Left kidney (tissue), 1 donor: Measurements from ENCODE around the gene TBX10. TPM values are rescaled to one million over a fixed set of nuclear protein-coding genes. Genes with fewer than 3 reads are reported as not detected.

ENCODE experiments used
- polyA plus RNA-seq: library from polyadenylated mRNA; unstranded; fragments of 120-200 nt; gene quantifications from one replicate; pipeline ENCODE4 v1.2.1, GENCODE V29; 2013; ENCODE audit not compliant: insufficient read length

Gene TBX10
- polyA plus RNA-seq, 1 donor = not detected

Other genes starting within 250 kb of the TBX10 start
- gene RAD9A, start 247.8 kb downstream of the TBX10 start, polyA plus RNA-seq = 29.6 TPM
- gene PPP1CA, start 237.9 kb downstream of the TBX10 start, polyA plus RNA-seq = 154 TPM
- gene TBC1D10C, start 235.7 kb downstream of the TBX10 start, polyA plus RNA-seq = 8.2 TPM
- gene CARNS1, start 224.1 kb downstream of the TBX10 start, polyA plus RNA-seq = 4.4 TPM
- gene RPS6KB2, start 211.3 kb downstream of the TBX10 start, polyA plus RNA-seq = 40.4 TPM
- 2.6 TPM for gene PTPRCAP, start 202.1 kb downstream of the TBX10 start, polyA plus RNA-seq
- gene CORO1B, start 196.3 kb downstream of the TBX10 start, polyA plus RNA-seq = 55.3 TPM
- gene GPR152, start 187.0 kb downstream of the TBX10 start, polyA plus RNA-seq = not detected
- gene CABP4, start 184.4 kb downstream of the TBX10 start, polyA plus RNA-seq = 1.0 TPM
- gene TMEM134, start 170.5 kb downstream of the TBX10 start, polyA plus RNA-seq = 39.4 TPM
- 51.8 TPM for gene AIP, start 156.7 kb downstream of the TBX10 start, polyA plus RNA-seq
- 28.6 TPM for gene PITPNM1, start 134.4 kb downstream of the TBX10 start, polyA plus RNA-seq
- gene CDK2AP2, start 131.6 kb downstream of the TBX10 start, polyA plus RNA-seq = 32.8 TPM
- gene CABP2, start 116.3 kb downstream of the TBX10 start, polyA plus RNA-seq = 0.35 TPM
- gene GSTP1, start 56.0 kb downstream of the TBX10 start, polyA plus RNA-seq = 672 TPM
- 209 TPM for gene NDUFV1, start 32.8 kb downstream of the TBX10 start, polyA plus RNA-seq
- gene NUDT8, start 9.8 kb downstream of the TBX10 start, polyA plus RNA-seq = 3.8 TPM
- 22.2 TPM for gene ACY3, start 11.0 kb upstream of the TBX10 start, polyA plus RNA-seq
- gene ALDH3B2, start 34.9 kb upstream of the TBX10 start, polyA plus RNA-seq = 2.8 TPM